Hepatocyte (in vitro differentiated cells): ENCODE data around the gene UBXN2A. TPM values are rescaled to one million over a fixed set of nuclear protein-coding genes. Genes with fewer than 3 reads are reported as not detected.
A peak's percentile ranks its signal among the peaks of the same experiment; 100 is the strongest.

Source experiments
- DNase-seq: peaks from one replicate; pipeline ENCODE4 v3.0.0-alpha.2; 2016; ENCODE audit warnings: low spot score
- H2AFZ ChIP-seq: fragments of 200-600 bp; sonication (generic); 2 replicates; pipeline ENCODE4 v1.6.0; 2016; ENCODE audit warnings: antibody characterized with exemption, mild to moderate bottlenecking
- H3K27ac ChIP-seq: fragments of 200-600 bp; sonication (generic); 2 replicates; pipeline ENCODE4 v1.5.1; 2016; ENCODE audit warnings: mild to moderate bottlenecking
- H3K27me3 ChIP-seq: fragments of 200-600 bp; sonication (generic); 2 replicates; pipeline ENCODE4 v1.6.1; 2016
- H3K36me3 ChIP-seq: fragments of 200-600 bp; sonication (generic); replicated peaks from 2 replicates; pipeline ENCODE4 v1.5.1; 2016; ENCODE audit warnings: low read depth; ENCODE audit not compliant: insufficient read depth
- H3K4me1 ChIP-seq: fragments of 200-600 bp; sonication (generic); 2 replicates; pipeline ENCODE4 v1.5.1; 2016; ENCODE audit warnings: mild to moderate bottlenecking, moderate library complexity; ENCODE audit not compliant: insufficient read depth
- H3K4me2 ChIP-seq: fragments of 200-600 bp; sonication (generic); 2 replicates; pipeline ENCODE4 v1.6.0; 2016
- H3K4me3 ChIP-seq: fragments of 200-600 bp; sonication (generic); 2 replicates; pipeline ENCODE4 v1.5.1; 2016; ENCODE audit warnings: mild to moderate bottlenecking
- H3K79me2 ChIP-seq: fragments of 200-600 bp; sonication (generic); 2 replicates; pipeline ENCODE4 v1.6.0; 2017; ENCODE audit warnings: mild to moderate bottlenecking
- H3K9me2 ChIP-seq: fragments of 200-600 bp; sonication (generic); replicated peaks from 2 replicates; pipeline ENCODE4 v1.6.0; 2017; ENCODE audit warnings: mild to moderate bottlenecking; ENCODE audit not compliant: insufficient read depth
- H3K9me3 ChIP-seq: fragments of 200-600 bp; sonication (generic); 2 replicates; pipeline ENCODE4 v1.5.1; 2016; ENCODE audit warnings: low read depth, mild to moderate bottlenecking
- H4K20me1 ChIP-seq: fragments of 200-600 bp; sonication (generic); 2 replicates; pipeline ENCODE4 v1.6.0; 2016; ENCODE audit warnings: mild to moderate bottlenecking; ENCODE audit not compliant: insufficient read depth, poor library complexity, severe bottlenecking
- EZH2 ChIP-seq: fragments of 200-600 bp; sonication (generic); IDR thresholded peaks from 2 replicates; pipeline ENCODE4 v1.6.1; 2016; ENCODE audit warnings: antibody characterized with exemption, mild to moderate bottlenecking, borderline replicate concordance
- EZH2phosphoT487 ChIP-seq: fragments of 200-600 bp; sonication (generic); IDR thresholded peaks from one replicate; pipeline ENCODE4 v1.6.1; 2018; ENCODE audit warnings: antibody characterized with exemption, mild to moderate bottlenecking, low read depth, moderate library complexity; ENCODE audit not compliant: unreplicated experiment, severe bottlenecking
- WGBS: methylation state at CpG from one replicate; pipeline ENCODE4 v1.1.6; 2016; ENCODE audit warnings: low lambda C conversion rate; ENCODE audit errors: missing lambda C conversion rate; 5-methylcytosine and 5-hydroxymethylcytosine counted together
- polyA plus RNA-seq: library from polyadenylated mRNA; unstranded; fragments of >200 nt; fragmentation: Nextera tagmentation; extraction: Ambion mirVana; gene quantifications from 2 replicates; pipeline ENCODE4 v1.2.1, GENCODE V29; 2016
- total RNA-seq: library from RNA; depleted of rRNA; stranded (reverse); fragments of >200 nt; gene quantifications from 2 replicates; pipeline ENCODE4 v1.2.3, GENCODE V29; 2014
- TF ChIP-seq, protein P1 (sequence below): fragments of 200-600 bp; sonication (generic); IDR thresholded peaks from 2 replicates; pipeline ENCODE4 v1.5.1; 2016; ENCODE audit warnings: antibody characterized with exemption, mild to moderate bottlenecking; ENCODE audit not compliant: poor library complexity

Gene UBXN2A
- total and polyA plus RNA-seq, 2 experiments from 2014 or later: 15.9 to 16.4 TPM

DNA sequence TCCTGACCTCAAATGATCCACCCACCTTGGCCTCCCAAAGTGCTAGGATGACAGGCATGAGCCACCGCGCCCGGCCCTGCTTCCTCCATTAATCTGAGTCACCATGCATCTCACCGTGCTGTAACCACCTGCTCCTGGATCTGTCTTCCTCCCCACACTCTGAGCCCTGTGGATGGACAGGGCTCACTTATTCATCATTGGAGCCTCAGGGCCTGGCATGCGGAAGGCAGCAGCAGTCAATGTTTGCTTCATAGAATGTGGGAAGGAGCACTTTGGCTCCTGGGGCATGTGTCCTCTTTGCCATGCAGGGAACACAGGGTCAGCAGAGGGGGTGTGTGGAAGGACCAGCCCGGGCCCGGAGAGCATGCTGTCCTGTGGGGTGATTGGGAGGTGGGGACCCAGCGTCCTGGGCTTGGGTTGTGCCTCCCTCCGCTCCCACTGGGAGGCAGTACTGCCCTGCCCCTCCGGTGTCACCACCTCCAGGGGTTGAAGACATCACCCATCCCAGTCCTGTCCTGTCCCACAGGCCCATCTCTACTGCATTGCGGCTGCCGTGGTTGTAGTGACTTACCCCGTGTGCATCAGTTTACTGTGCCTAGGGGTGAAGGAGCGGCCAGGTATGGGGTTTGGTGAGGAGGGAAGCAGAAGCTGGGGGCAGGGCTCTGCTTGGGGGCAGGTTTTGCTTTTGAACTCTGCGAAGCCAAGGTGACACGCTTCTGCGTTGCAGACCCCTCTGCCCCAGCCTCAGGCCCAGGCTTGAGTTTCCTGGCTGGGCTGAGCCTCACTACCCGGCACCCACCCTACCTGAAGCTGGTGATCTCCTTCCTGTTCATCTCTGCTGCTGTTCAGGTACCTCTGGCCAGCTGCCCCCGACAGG lies 81.1 kb downstream of the UBXN2A start:
- no peaks in the 10 kb centered on the region for H3K79me2 ChIP-seq
- H3K4me2 ChIP-seq: no peak overlapping the region
- no peak overlapping the region for H3K4me3 ChIP-seq
- no peak overlapping the region for H2AFZ ChIP-seq
- no peak overlapping the region for H3K27ac ChIP-seq
- H3K36me3 ChIP-seq: no peaks in the 10 kb centered on the region
- no peaks in the 10 kb centered on the region for H4K20me1 ChIP-seq
- WGBS: 72% methylated on average over 19 of the region's 19 CpGs
- TF ChIP-seq EZH2phosphoT487 (no peak), EZH2 (no peak)
- TF ChIP-seq, protein P1, sequence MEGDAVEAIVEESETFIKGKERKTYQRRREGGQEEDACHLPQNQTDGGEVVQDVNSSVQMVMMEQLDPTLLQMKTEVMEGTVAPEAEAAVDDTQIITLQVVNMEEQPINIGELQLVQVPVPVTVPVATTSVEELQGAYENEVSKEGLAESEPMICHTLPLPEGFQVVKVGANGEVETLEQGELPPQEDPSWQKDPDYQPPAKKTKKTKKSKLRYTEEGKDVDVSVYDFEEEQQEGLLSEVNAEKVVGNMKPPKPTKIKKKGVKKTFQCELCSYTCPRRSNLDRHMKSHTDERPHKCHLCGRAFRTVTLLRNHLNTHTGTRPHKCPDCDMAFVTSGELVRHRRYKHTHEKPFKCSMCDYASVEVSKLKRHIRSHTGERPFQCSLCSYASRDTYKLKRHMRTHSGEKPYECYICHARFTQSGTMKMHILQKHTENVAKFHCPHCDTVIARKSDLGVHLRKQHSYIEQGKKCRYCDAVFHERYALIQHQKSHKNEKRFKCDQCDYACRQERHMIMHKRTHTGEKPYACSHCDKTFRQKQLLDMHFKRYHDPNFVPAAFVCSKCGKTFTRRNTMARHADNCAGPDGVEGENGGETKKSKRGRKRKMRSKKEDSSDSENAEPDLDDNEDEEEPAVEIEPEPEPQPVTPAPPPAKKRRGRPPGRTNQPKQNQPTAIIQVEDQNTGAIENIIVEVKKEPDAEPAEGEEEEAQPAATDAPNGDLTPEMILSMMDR: peak; percentile 12
- H3K4me1 ChIP-seq: no peaks in the 10 kb centered on the region
- DNase-seq: no peak
- H3K27me3 ChIP-seq: no peaks in the 10 kb centered on the region
- no peaks in the 10 kb centered on the region for H3K9me3 ChIP-seq
- H3K9me2 ChIP-seq: no peaks in the 10 kb centered on the region

DNA sequence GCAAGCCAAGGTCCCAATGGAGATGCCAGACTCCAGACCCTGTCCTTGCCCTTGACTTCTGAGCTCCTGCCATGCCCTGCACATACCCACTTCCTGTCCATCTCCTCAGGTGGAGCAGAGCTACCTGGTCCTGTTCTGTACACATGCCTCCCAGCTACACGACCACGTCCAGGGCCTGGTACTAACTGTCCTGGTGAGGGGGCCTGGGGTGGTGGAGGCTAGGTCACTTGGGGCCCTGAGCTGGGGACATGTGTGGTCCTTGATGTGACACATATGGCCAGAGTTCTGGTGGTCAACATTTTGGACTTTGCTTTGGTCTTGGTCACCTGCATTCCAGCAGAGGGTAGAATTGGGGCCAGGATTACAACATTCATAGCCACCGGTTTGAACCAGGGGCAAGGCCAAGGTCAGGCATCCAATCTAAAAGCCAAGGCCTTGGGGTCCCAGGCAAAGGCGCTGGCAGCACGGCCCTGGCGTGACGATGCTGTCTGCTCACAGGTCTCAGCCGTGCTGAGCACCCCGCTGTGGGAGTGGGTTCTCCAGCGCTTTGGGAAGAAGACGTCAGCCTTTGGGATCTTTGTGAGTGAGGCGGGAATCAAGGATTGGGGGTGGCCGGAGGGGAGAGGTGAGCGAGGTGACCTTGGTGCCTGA lies 82.2 kb downstream of the UBXN2A start:
- 96% methylated on average over 14 of the region's 14 CpGs for WGBS
- TF ChIP-seq EZH2 (no peak), EZH2phosphoT487 (no peak)
- TF ChIP-seq, protein P1: no peak
- H3K36me3 ChIP-seq: no peaks in the 10 kb centered on the region
- H3K4me1 ChIP-seq: no peaks in the 10 kb centered on the region
- no peak overlapping the region for H3K27ac ChIP-seq
- H3K9me2 ChIP-seq: no peaks in the 10 kb centered on the region
- H2AFZ ChIP-seq: no peak overlapping the region
- no peaks in the 10 kb centered on the region for H3K9me3 ChIP-seq
- H3K27me3 ChIP-seq: no peaks in the 10 kb centered on the region
- no peak overlapping the region for H3K4me2 ChIP-seq
- no peak for DNase-seq
- H4K20me1 ChIP-seq: no peaks in the 10 kb centered on the region
- no peak overlapping the region for H3K4me3 ChIP-seq
- no peaks in the 10 kb centered on the region for H3K79me2 ChIP-seq

DNA sequence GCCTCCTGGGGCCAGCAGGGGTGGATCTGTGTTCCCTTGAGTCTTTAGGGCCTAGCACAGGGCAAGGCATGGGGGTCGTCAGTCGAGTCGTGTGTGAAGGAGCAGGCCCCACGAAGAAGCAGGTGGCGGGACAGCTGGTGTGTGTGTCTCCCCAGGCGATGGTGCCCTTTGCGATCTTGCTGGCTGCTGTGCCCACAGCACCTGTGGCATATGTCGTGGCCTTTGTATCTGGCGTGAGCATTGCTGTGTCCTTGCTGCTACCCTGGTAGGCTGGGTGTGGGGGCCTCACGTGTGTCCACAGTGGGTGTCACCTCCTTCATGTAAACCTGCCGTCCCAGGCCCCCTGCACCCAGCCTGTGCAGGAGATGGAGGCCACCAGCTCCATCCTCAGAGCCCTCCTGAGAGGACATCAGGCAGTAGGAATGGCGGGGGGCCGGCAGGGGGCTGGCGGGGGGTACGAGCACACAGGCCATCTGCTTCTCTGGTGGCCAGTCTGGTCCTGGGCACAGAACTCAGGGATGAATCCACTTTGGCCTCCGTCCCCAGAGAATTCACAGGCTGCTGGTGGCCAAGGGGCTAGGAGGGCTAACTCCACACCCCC lies 82.8 kb downstream of the UBXN2A start:
- Histone ChIP-seq H3K27ac (no peak overlapping the region), H3K79me2 (no peaks in the 10 kb centered on the region), H3K9me3 (no peaks in the 10 kb centered on the region), H3K4me1 (no peaks in the 10 kb centered on the region), H3K4me3 (no peak overlapping the region), H2AFZ (no peak overlapping the region), H3K27me3 (no peaks in the 10 kb centered on the region), H3K9me2 (no peaks in the 10 kb centered on the region), H4K20me1 (no peaks in the 10 kb centered on the region), H3K4me2 (no peak overlapping the region), H3K36me3 (no peaks in the 10 kb centered on the region)
- WGBS: 90% methylated on average over 13 of the region's 16 CpGs
- TF ChIP-seq EZH2 (no peak), EZH2phosphoT487 (no peak)
- TF ChIP-seq, protein P1: no peak
- no peak for DNase-seq
